Osteocyte (in vitro differentiated cells): ENCODE data around the gene UBA6. TPM values are rescaled to one million over a fixed set of nuclear protein-coding genes. Genes with fewer than 3 reads are reported as not detected.

Source experiments
- DNase-seq: peaks from one replicate; pipeline ENCODE4 v3.0.0; 2021; ENCODE audit warnings: mixed read lengths; ENCODE audit not compliant: unreplicated experiment; ENCODE audit errors: extremely low spot score
- H3K27ac Mint-ChIP-seq: one replicate; pipeline ENCODE4 v1.8.0; 2021; ENCODE audit warnings: mild to moderate bottlenecking, mixed read lengths; ENCODE audit not compliant: unreplicated experiment
- H3K27me3 Mint-ChIP-seq: one replicate; pipeline ENCODE4 v1.8.0; 2021; ENCODE audit warnings: mixed read lengths; ENCODE audit not compliant: unreplicated experiment
- H3K36me3 Mint-ChIP-seq: one replicate; pipeline ENCODE4 v1.8.0; 2021; ENCODE audit warnings: mixed read lengths; ENCODE audit not compliant: unreplicated experiment
- H3K4me1 Mint-ChIP-seq: one replicate; pipeline ENCODE4 v1.8.0; 2021; ENCODE audit warnings: mixed read lengths; ENCODE audit not compliant: unreplicated experiment
- H3K4me3 Mint-ChIP-seq: one replicate; pipeline ENCODE4 v1.8.0; 2021; ENCODE audit warnings: mild to moderate bottlenecking, moderate library complexity, mixed read lengths; ENCODE audit not compliant: unreplicated experiment
- H3K9me3 Mint-ChIP-seq: one replicate; pipeline ENCODE4 v1.8.0; 2021; ENCODE audit warnings: mixed read lengths; ENCODE audit not compliant: unreplicated experiment
- total RNA-seq: library from RNA; stranded (reverse); gene quantifications from 2 replicates; pipeline ENCODE4 v1.2.1, GENCODE V29; 2021
- TF ChIP-seq, protein P1 (sequence below): fragments of 200-600 bp; sonication (generic); IDR thresholded peaks from 2 replicates; pipeline ENCODE4 v1.5.0; 2021; ENCODE audit warnings: antibody characterized with exemption, mild to moderate bottlenecking, moderate library complexity

The UBA6 gene
- total RNA-seq, 1 donor from 2014 or later: 59.6 TPM

- Mint-ChIP-seq H3K9me3 (peaks cover under 1% of the 10 kb centered on the region), H3K27ac (no peak overlapping the region), H3K4me3 (no peak overlapping the region), H3K27me3 (no peaks in the 10 kb centered on the region), H3K4me1 (peaks cover 22% of the 10 kb centered on the region), H3K36me3 (peaks cover 9% of the 10 kb centered on the region)
- TF ChIP-seq, protein P1, sequence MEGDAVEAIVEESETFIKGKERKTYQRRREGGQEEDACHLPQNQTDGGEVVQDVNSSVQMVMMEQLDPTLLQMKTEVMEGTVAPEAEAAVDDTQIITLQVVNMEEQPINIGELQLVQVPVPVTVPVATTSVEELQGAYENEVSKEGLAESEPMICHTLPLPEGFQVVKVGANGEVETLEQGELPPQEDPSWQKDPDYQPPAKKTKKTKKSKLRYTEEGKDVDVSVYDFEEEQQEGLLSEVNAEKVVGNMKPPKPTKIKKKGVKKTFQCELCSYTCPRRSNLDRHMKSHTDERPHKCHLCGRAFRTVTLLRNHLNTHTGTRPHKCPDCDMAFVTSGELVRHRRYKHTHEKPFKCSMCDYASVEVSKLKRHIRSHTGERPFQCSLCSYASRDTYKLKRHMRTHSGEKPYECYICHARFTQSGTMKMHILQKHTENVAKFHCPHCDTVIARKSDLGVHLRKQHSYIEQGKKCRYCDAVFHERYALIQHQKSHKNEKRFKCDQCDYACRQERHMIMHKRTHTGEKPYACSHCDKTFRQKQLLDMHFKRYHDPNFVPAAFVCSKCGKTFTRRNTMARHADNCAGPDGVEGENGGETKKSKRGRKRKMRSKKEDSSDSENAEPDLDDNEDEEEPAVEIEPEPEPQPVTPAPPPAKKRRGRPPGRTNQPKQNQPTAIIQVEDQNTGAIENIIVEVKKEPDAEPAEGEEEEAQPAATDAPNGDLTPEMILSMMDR: no peak
- no peak for DNase-seq
Observed at GRCh38 chr4:67697860-67698687, 2.9 kb downstream of the UBA6 start.

DNA sequence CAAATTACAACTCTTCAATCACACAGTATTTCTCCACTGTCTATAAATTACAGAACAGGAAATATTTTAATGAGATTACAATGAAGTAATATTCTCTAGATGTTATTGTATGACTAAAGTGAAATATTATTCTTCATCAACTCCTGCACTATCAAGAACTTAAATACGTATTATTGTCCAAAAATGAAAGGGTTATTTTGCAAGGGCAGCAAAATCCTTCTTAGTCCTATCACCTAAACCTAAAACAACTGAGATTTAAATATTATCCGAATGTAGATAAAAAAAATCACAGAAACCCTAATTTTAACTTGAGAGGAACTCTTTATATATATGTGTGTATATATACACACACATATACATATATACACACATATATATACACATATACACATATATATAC lies 4.9 kb downstream of the UBA6 start:
- DNase-seq: no peak
- no peaks in the 10 kb centered on the region for H3K27me3 Mint-ChIP-seq
- H3K36me3 Mint-ChIP-seq: peaks cover 28% of the 10 kb centered on the region
- TF ChIP-seq, protein P1: no peak
- no peak overlapping the region for H3K4me3 Mint-ChIP-seq
- peaks cover 12% of the 10 kb centered on the region for H3K4me1 Mint-ChIP-seq
- peaks cover 12% of the 10 kb centered on the region for H3K9me3 Mint-ChIP-seq
- H3K27ac Mint-ChIP-seq: no peak overlapping the region

DNA sequence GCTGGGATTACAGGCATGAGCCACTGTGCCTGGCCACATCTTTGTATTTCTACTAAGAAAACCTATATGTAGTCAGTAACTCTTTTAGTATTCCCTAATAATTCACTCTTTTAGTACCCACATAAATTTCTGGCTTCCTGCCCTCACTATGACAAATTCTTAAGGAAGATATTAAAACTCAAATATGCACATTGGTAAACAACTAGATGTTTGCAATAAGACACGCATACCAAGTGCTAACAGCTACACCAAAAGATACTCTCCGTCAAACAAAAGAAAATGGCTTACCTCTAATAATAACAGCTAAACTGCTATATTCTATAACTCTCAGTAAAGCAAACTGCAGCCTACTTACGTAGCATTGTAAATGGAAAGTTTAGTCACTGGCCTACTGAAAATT lies 6.3 kb downstream of the UBA6 start:
- peaks cover 32% of the 10 kb centered on the region for H3K36me3 Mint-ChIP-seq
- TF ChIP-seq, protein P1: no peak
- DNase-seq: no peak

GRCh38 chr4:67691328-67691727 lies 9.6 kb downstream of the UBA6 start:
- Mint-ChIP-seq H3K4me3 (no peak overlapping the region), H3K4me1 (peaks cover 10% of the 10 kb centered on the region), H3K9me3 (peaks cover 12% of the 10 kb centered on the region), H3K36me3 (peaks cover 34% of the 10 kb centered on the region), H3K27ac (no peak overlapping the region), H3K27me3 (no peaks in the 10 kb centered on the region)
- TF ChIP-seq, protein P1: no peak
- no peak for DNase-seq

More for the DNA sequence above, 6.3 kb downstream of the UBA6 start:
- no peak overlapping the region for H3K4me3 Mint-ChIP-seq
- no peak overlapping the region for H3K27ac Mint-ChIP-seq
- H3K4me1 Mint-ChIP-seq: peaks cover 6% of the 10 kb centered on the region
- no peaks in the 10 kb centered on the region for H3K27me3 Mint-ChIP-seq
- peaks cover 12% of the 10 kb centered on the region for H3K9me3 Mint-ChIP-seq

- H3K27ac Mint-ChIP-seq: peak overlapping the region; percentile 83
- no peaks in the 10 kb centered on the region for H3K27me3 Mint-ChIP-seq
- DNase-seq: no peak
- H3K9me3 Mint-ChIP-seq: peaks cover 8% of the 10 kb centered on the region
- TF ChIP-seq, protein P1: no peak
- H3K36me3 Mint-ChIP-seq: peaks cover 26% of the 10 kb centered on the region
- H3K4me3 Mint-ChIP-seq: peak overlapping the region; percentile 45
- H3K4me1 Mint-ChIP-seq: peaks cover 25% of the 10 kb centered on the region
Observed at GRCh38 chr4:67687636-67688035, 13.3 kb downstream of the UBA6 start.
